ENCODE results near the gene PFKL. TPM values are rescaled to one million over a fixed set of nuclear protein-coding genes. Genes with fewer than 3 reads are reported as not detected.

The PFKL gene
- total and polyA plus RNA-seq, 2 donors (not counting 1 experiment from before 2014, with no cell fraction given) = 54.8 to 125 TPM

DNA sequence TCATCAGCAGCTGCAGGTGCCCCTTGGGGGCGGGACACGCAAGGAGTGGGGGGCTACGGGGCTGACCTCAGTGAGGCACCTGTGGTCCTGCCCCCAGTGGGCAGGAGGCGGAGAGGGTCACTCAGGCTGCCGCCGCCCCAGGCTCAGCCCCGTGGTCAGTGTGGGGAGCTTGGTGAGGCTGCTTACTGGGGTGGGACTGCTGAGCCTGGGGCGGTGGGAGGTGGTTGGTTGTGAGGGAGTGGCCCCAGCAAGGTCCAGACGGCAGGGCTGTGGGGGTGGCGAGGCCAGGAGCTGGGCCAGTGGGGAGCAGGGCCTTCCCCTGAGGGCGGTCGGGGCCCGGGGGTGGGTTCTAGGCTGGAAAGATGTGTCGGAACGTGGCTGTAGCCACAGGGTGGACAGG, 14.3 kb downstream of the PFKL start:
- TF ChIP-seq, protein P1, sequence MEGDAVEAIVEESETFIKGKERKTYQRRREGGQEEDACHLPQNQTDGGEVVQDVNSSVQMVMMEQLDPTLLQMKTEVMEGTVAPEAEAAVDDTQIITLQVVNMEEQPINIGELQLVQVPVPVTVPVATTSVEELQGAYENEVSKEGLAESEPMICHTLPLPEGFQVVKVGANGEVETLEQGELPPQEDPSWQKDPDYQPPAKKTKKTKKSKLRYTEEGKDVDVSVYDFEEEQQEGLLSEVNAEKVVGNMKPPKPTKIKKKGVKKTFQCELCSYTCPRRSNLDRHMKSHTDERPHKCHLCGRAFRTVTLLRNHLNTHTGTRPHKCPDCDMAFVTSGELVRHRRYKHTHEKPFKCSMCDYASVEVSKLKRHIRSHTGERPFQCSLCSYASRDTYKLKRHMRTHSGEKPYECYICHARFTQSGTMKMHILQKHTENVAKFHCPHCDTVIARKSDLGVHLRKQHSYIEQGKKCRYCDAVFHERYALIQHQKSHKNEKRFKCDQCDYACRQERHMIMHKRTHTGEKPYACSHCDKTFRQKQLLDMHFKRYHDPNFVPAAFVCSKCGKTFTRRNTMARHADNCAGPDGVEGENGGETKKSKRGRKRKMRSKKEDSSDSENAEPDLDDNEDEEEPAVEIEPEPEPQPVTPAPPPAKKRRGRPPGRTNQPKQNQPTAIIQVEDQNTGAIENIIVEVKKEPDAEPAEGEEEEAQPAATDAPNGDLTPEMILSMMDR (conservative IDR thresholded peaks at IDR 0.05 in 1 of 2, IDR thresholded peaks at IDR 0.05 in 1 of 2; ENCODE audit: low read depth in 1 of 2, low read length in 2 of 2) = no peak
- no peak for TF ChIP-seq EZH2 (IDR thresholded peaks at IDR 0.05; ENCODE audit: low read length, missing control alignments)
- H3K4me1 ChIP-seq (ENCODE audit: control insufficient read depth, extremely low read depth, insufficient read depth, low read length) = no peaks in the 10 kb centered on the region
- peaks cover 21% of the 10 kb centered on the region for H3K36me3 ChIP-seq (ENCODE audit: control insufficient read depth, insufficient read depth, low read length)

DNA sequence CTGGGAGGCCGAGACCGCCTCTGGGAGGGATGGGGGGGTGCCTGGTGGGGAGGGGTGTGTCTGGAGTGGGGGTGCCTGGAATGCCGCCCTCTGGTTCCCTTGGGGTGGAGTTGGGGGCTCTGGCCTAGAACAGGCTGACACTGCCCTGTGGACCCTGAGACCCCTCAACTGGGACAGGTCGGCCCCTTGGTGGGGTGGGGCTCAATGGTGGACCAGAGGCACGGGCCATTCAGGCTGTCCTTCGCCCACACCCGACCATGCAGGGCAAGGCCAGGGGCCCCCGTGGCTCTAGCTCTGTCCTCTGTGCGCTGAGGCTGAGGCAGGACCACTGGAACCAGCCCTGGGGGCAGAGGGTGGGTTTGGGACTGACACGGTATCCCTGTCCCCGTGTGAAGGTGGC, 14.7 kb downstream of the PFKL start:
- Histone ChIP-seq H3K27me3 (ENCODE audit: control insufficient read depth, insufficient read depth, low read length) (no peaks in the 10 kb centered on the region), H2AFZ (ENCODE audit: low read length) (no peak overlapping the region), H3K9ac (ENCODE audit: insufficient read depth, low read length) (no peak overlapping the region), H3K4me3 (replicated peaks in 1 of 4; ENCODE audit: control extremely low read depth in 1 of 4, insufficient read depth in 1 of 4, low read depth in 3 of 4, low read length in 4 of 4) (no peak overlapping the region), H3K4me1 (ENCODE audit: control insufficient read depth, extremely low read depth, insufficient read depth, low read length) (no peaks in the 10 kb centered on the region), H3K9me3 (ENCODE audit: control insufficient read depth, insufficient read depth, low read depth, low read length) (no peaks in the 10 kb centered on the region), H3K27ac (ENCODE audit: insufficient read depth, low read length) (no peak overlapping the region), H3K36me3 (ENCODE audit: control insufficient read depth, insufficient read depth, low read length) (peaks cover 20% of the 10 kb centered on the region), H3K4me2 (ENCODE audit: extremely low read depth, insufficient read depth, low read length) (no peak overlapping the region), H3K79me2 (ENCODE audit: control insufficient read depth, insufficient read depth, low read length) (no peaks in the 10 kb centered on the region), H4K20me1 (ENCODE audit: control insufficient read depth, extremely low read depth, insufficient read depth, low read length) (no peaks in the 10 kb centered on the region)
- DNase-seq (ENCODE audit: low read depth in 2 of 2) = no peak
- TF ChIP-seq, protein P1 (conservative IDR thresholded peaks at IDR 0.05 in 1 of 2, IDR thresholded peaks at IDR 0.05 in 1 of 2; ENCODE audit: low read depth in 1 of 2, low read length in 2 of 2) = no peak
- no peak for TF ChIP-seq EZH2 (IDR thresholded peaks at IDR 0.05; ENCODE audit: low read length, missing control alignments)

More for the DNA sequence above, 14.3 kb downstream of the PFKL start:
- Histone ChIP-seq H2AFZ (ENCODE audit: low read length) (no peak overlapping the region), H3K4me3 (replicated peaks in 1 of 4; ENCODE audit: control extremely low read depth in 1 of 4, insufficient read depth in 1 of 4, low read depth in 3 of 4, low read length in 4 of 4) (no peak overlapping the region), H4K20me1 (ENCODE audit: control insufficient read depth, extremely low read depth, insufficient read depth, low read length) (no peaks in the 10 kb centered on the region), H3K9ac (ENCODE audit: insufficient read depth, low read length) (no peak overlapping the region), H3K27me3 (ENCODE audit: control insufficient read depth, insufficient read depth, low read length) (no peaks in the 10 kb centered on the region), H3K79me2 (ENCODE audit: control insufficient read depth, insufficient read depth, low read length) (no peaks in the 10 kb centered on the region), H3K9me3 (ENCODE audit: control insufficient read depth, insufficient read depth, low read depth, low read length) (no peaks in the 10 kb centered on the region), H3K27ac (ENCODE audit: insufficient read depth, low read length) (no peak overlapping the region), H3K4me2 (ENCODE audit: extremely low read depth, insufficient read depth, low read length) (no peak overlapping the region)
- no peak for DNase-seq (ENCODE audit: low read depth in 2 of 2)

DNA sequence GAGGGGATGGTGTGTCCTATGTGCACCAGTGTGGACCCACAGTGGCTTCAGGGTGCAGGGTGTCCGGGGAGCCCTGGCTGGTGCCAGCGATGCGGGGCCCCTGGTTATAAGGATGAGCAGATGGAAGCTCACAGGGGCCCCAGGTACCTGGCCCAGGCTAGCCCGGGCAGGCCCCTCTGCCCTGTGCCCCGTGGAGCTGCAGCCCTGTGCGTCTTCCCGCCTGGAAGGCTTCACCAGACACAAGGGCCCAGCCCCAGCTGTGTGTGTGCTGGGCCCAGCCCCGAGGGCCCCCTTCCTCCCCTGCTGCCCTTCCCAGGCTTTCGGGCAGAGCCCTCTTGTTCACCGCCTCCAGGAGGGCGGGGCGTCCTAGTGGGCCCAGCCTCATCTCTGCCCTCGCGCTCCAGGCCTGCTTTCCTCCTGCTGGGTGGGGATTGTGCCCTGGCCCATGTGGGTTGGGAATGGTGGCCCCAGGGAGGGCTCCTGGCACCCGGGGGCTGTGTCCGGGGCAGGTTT, 15.9 kb downstream of the PFKL start:
- H3K4me2 ChIP-seq (ENCODE audit: extremely low read depth, insufficient read depth, low read length) = no peak overlapping the region
- no peak for DNase-seq (ENCODE audit: low read depth in 2 of 2)
- no peaks in the 10 kb centered on the region for H3K4me1 ChIP-seq (ENCODE audit: control insufficient read depth, extremely low read depth, insufficient read depth, low read length)
- H2AFZ ChIP-seq (ENCODE audit: low read length) = no peak overlapping the region
- H3K79me2 ChIP-seq (ENCODE audit: control insufficient read depth, insufficient read depth, low read length) = no peaks in the 10 kb centered on the region
- H4K20me1 ChIP-seq (ENCODE audit: control insufficient read depth, extremely low read depth, insufficient read depth, low read length) = no peaks in the 10 kb centered on the region
- TF ChIP-seq, protein P1 (conservative IDR thresholded peaks at IDR 0.05 in 1 of 2, IDR thresholded peaks at IDR 0.05 in 1 of 2; ENCODE audit: low read depth in 1 of 2, low read length in 2 of 2) = no peak
- no peak for TF ChIP-seq EZH2 (IDR thresholded peaks at IDR 0.05; ENCODE audit: low read length, missing control alignments)
- H3K9ac ChIP-seq (ENCODE audit: insufficient read depth, low read length) = no peak overlapping the region
- H3K9me3 ChIP-seq (ENCODE audit: control insufficient read depth, insufficient read depth, low read depth, low read length) = no peaks in the 10 kb centered on the region
- peaks cover 21% of the 10 kb centered on the region for H3K36me3 ChIP-seq (ENCODE audit: control insufficient read depth, insufficient read depth, low read length)
- no peak overlapping the region for H3K27ac ChIP-seq (ENCODE audit: insufficient read depth, low read length)
- no peaks in the 10 kb centered on the region for H3K27me3 ChIP-seq (ENCODE audit: control insufficient read depth, insufficient read depth, low read length)
- H3K4me3 ChIP-seq (replicated peaks in 1 of 4; ENCODE audit: control extremely low read depth in 1 of 4, insufficient read depth in 1 of 4, low read depth in 3 of 4, low read length in 4 of 4) = no peak overlapping the region
